ENCODE measurements around the gene UBA52.

- TF ChIP-seq, protein P1, sequence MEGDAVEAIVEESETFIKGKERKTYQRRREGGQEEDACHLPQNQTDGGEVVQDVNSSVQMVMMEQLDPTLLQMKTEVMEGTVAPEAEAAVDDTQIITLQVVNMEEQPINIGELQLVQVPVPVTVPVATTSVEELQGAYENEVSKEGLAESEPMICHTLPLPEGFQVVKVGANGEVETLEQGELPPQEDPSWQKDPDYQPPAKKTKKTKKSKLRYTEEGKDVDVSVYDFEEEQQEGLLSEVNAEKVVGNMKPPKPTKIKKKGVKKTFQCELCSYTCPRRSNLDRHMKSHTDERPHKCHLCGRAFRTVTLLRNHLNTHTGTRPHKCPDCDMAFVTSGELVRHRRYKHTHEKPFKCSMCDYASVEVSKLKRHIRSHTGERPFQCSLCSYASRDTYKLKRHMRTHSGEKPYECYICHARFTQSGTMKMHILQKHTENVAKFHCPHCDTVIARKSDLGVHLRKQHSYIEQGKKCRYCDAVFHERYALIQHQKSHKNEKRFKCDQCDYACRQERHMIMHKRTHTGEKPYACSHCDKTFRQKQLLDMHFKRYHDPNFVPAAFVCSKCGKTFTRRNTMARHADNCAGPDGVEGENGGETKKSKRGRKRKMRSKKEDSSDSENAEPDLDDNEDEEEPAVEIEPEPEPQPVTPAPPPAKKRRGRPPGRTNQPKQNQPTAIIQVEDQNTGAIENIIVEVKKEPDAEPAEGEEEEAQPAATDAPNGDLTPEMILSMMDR (IDR thresholded peaks at IDR 0.05; ENCODE audit: control extremely low read depth in 1 of 3, insufficient read depth in 1 of 3, low read depth in 1 of 3, low read length in 3 of 3): no peak
- no peak for TF ChIP-seq BRCA1 (IDR thresholded peaks at IDR 0.05; ENCODE audit: low read depth, low read length)
- TF ChIP-seq SP1 (IDR thresholded peaks at IDR 0.05; ENCODE audit: low read depth, low read length): no peak
These were observed 14.6 kb downstream of the UBA52 start for GRCh38 chr19:18586306-18586705.
